CD4-positive, alpha-beta T cell (primary cell): ENCODE data around the gene SHOC2. TPM values are rescaled to one million over a fixed set of nuclear protein-coding genes. Genes with fewer than 3 reads are reported as not detected.

ENCODE experiments used
- ATAC-seq: fragments of 200-7000 bp; cut with Tn5 transposase; one replicate; pipeline ENCODE4 v1.10.0; 2022; ENCODE audit warnings: mild to moderate bottlenecking; ENCODE audit not compliant: poor library complexity
- CTCF ChIA-PET: fragments of 350-600 bp; sonication (Branson Sonifier 250); formaldehyde crosslinking; loops from one replicate; lab custom pipeline; 2021; ENCODE audit warnings: antibody characterized with exemption, inconsistent platforms; lab: Charles Lee
- POLR2A ChIA-PET: fragments of 350-600 bp; sonication (Branson Sonifier 250); formaldehyde crosslinking; loops from one replicate; lab custom pipeline; 2021; ENCODE audit warnings: antibody characterized with exemption, inconsistent platforms; lab: Charles Lee
- DNase-seq, 14 experiments: peaks; one replicate each; pipeline ENCODE4 v3.0.0-alpha.2; 2013 to 2020; ENCODE audit warnings: mixed read lengths in 2 of 14
- H3K27ac ChIP-seq, 2 donors: one replicate each; pipeline versions ENCODE4 v1.5.1 to v1.7.0; 2013; ENCODE audit warnings: low read length in 2 of 2, low read depth in 1 of 2, mild to moderate bottlenecking in 1 of 2
- H3K27me3 ChIP-seq, 2 experiments: 1 replicate in 1 of 2; 2 replicates in 1 of 2; pipeline versions ENCODE4 v1.6.1 to v1.7.0; 2013; ENCODE audit warnings: low read length in 2 of 2, control low read depth in 1 of 2, mild to moderate bottlenecking in 1 of 2, moderate library complexity in 1 of 2; ENCODE audit not compliant: insufficient read depth in 2 of 2, control insufficient read depth in 1 of 2
- H3K36me3 ChIP-seq: one replicate; pipeline ENCODE4 v1.6.1; 2013; ENCODE audit warnings: low read length, control low read depth; ENCODE audit not compliant: insufficient read depth
- H3K4me1 ChIP-seq: one replicate; pipeline ENCODE4 v1.6.1; 2013; ENCODE audit warnings: low read length, control low read depth; ENCODE audit not compliant: insufficient read depth
- H3K4me3 ChIP-seq: one replicate; pipeline ENCODE4 v1.5.1; 2013; ENCODE audit warnings: mild to moderate bottlenecking, low read length, moderate library complexity
- H3K9me3 ChIP-seq, 2 experiments: 1 replicate in 1 of 2; 2 replicates in 1 of 2; pipeline versions ENCODE4 v1.6.1 to v1.7.0; 2013; ENCODE audit warnings: low read length in 2 of 2, mild to moderate bottlenecking in 2 of 2, control low read depth in 1 of 2, moderate library complexity in 1 of 2; ENCODE audit not compliant: control insufficient read depth in 1 of 2, insufficient read depth in 1 of 2
- H3K27ac Mint-ChIP-seq: one replicate; pipeline ENCODE4 v1.8.0; 2020; ENCODE audit warnings: mixed read lengths
- H3K27me3 Mint-ChIP-seq: one replicate; pipeline ENCODE4 v1.8.0; 2021; ENCODE audit warnings: mixed read lengths
- H3K36me3 Mint-ChIP-seq: one replicate; pipeline ENCODE4 v1.8.0; 2021; ENCODE audit warnings: low read depth, mixed read lengths
- H3K4me1 Mint-ChIP-seq: one replicate; pipeline ENCODE4 v1.8.0; 2021; ENCODE audit warnings: low read depth, mixed read lengths
- H3K4me3 Mint-ChIP-seq: one replicate; pipeline ENCODE4 v1.8.0; 2020; ENCODE audit warnings: mild to moderate bottlenecking, mixed read lengths
- H3K9me3 Mint-ChIP-seq: one replicate; pipeline ENCODE4 v1.8.0; 2020; ENCODE audit warnings: mixed read lengths
- CTCF ChIP-seq: fragments of 200-600 bp; IDR thresholded peaks from one replicate; pipeline ENCODE4 v1.8.0; 2022; ENCODE audit warnings: antibody characterized with exemption, mild to moderate bottlenecking
- intact Hi-C, 2 experiments: fragments of 100-400 bp; cut with DNase I in 1 of 2; cut with micrococcal nuclease in 1 of 2; formaldehyde crosslinking; loops; one replicate each; pipeline versions ENCODE4 v1.15.1 to v1.9.0; 2023 to 2025; cut with DNase I, micrococcal nuclease
- microRNA-seq: library from miRNA; unstranded; fragments of <30 nt; microRNA quantifications from one replicate; pipeline ENCODE4 v1.2.0, GENCODE V29; 2021; ENCODE audit warnings: borderline microRNAs expressed, borderline replicate concordance
- total RNA-seq, 174 experiments: library from RNA in 2 of 174; stranded (reverse) in 2 of 174; gene quantifications; one replicate each; pipeline ENCODE4 v1.2.3 and lab custom pipeline; 2021 to 2026

The SHOC2 gene
- total RNA-seq, 2 experiments from 2014 or later: 65.9 to 66.9 TPM

GRCh38 chr10:111039522-111039921 is 120.1 kb downstream of the SHOC2 start:
- ATAC-seq: no peak
- Mint-ChIP-seq H3K27me3 (peaks cover 4% of the 10 kb centered on the region), H3K27ac (no peak overlapping the region), H3K9me3 (peaks cover 22% of the 10 kb centered on the region), H3K4me3 (no peak overlapping the region), H3K36me3 (peaks cover 28% of the 10 kb centered on the region), H3K4me1 (no peaks in the 10 kb centered on the region)
- Histone ChIP-seq H3K27me3 (no peaks in the 10 kb centered on the region), H3K27ac (no peak overlapping the region), H3K4me3 (no peak overlapping the region), H3K4me1 (no peaks in the 10 kb centered on the region), H3K9me3 (peaks cover 21 to 24% of the 10 kb centered on the region in 2 experiments), H3K36me3 (no peaks in the 10 kb centered on the region)
- POLR2A ChIA-PET: no interaction called here
- CTCF ChIA-PET: no interaction called here
- DNase-seq: no peak
- no peak for TF ChIP-seq CTCF
- intact Hi-C loops: no loop called here

DNA sequence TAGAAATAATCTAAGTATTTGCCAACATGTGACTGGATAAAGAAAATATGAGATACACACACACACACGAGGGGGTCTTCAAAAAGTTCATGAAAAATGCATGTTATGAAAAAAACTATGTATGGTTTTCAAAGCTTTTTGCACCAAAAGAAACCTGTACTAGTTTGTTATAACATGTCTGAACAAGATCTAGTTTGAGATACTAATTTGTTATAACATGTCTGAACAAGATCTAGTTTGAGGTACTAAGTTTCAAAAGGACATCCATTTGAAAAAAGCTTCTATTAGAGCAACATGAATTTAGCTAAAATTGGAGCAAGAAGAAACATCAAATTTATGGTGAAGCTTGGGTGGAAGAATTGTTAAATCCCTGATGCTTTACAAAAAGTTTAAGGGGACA is 137.6 kb downstream of the SHOC2 start:
- H3K27me3 ChIP-seq: peaks cover 12 to 24% of the 10 kb centered on the region in 2 experiments
- Mint-ChIP-seq H3K27ac (no peak overlapping the region), H3K27me3 (peaks cover 37% of the 10 kb centered on the region), H3K36me3 (no peaks in the 10 kb centered on the region), H3K9me3 (peaks cover 18% of the 10 kb centered on the region), H3K4me1 (no peaks in the 10 kb centered on the region), H3K4me3 (no peak overlapping the region)
- H3K27ac ChIP-seq: no peak overlapping the region
- DNase-seq: no peak
- ATAC-seq: no peak
- intact Hi-C loops: no loop called here
- peaks cover 11 to 13% of the 10 kb centered on the region in 2 experiments for H3K9me3 ChIP-seq
- TF ChIP-seq CTCF: no peak
- no peak overlapping the region for H3K4me3 ChIP-seq
- POLR2A ChIA-PET: no interaction called here
- H3K4me1 ChIP-seq: no peaks in the 10 kb centered on the region
- H3K36me3 ChIP-seq: no peaks in the 10 kb centered on the region
- CTCF ChIA-PET: no interaction called here

Small RNA genes within 50 kb of the gene (microRNA-seq; reads per million reads assigned to microRNA genes)
- 2.8 reads per million, percentile 14 among the genes with 10 or more reads in this experiment for gene MIR548E

Other genes starting within 250 kb of the SHOC2 start
- gene PDCD4, start 47.7 kb upstream of the SHOC2 start, total RNA-seq: 100 to 1,000 TPM; 352 to 358 TPM
- gene BBIP1, start 424 bp upstream of the SHOC2 start, total RNA-seq: 10 to 100 TPM; 17.1 to 21.9 TPM
- under 1 TPM in 1 of 2 experiments, not detected in 1; 0.05 TPM for gene ADRA2A, start 157.4 kb downstream of the SHOC2 start, total RNA-seq